GM21737 (cell line): ENCODE data around the gene CEACAM16.

Experiments
- ATAC-seq: cut with Tn5 transposase; IDR thresholded peaks from one replicate; pipeline ENCODE4 v1.9.1; 2021; ENCODE audit warnings: mild to moderate bottlenecking, moderate library complexity; ENCODE audit not compliant: unreplicated experiment

CEACAM16 gene

DNA sequence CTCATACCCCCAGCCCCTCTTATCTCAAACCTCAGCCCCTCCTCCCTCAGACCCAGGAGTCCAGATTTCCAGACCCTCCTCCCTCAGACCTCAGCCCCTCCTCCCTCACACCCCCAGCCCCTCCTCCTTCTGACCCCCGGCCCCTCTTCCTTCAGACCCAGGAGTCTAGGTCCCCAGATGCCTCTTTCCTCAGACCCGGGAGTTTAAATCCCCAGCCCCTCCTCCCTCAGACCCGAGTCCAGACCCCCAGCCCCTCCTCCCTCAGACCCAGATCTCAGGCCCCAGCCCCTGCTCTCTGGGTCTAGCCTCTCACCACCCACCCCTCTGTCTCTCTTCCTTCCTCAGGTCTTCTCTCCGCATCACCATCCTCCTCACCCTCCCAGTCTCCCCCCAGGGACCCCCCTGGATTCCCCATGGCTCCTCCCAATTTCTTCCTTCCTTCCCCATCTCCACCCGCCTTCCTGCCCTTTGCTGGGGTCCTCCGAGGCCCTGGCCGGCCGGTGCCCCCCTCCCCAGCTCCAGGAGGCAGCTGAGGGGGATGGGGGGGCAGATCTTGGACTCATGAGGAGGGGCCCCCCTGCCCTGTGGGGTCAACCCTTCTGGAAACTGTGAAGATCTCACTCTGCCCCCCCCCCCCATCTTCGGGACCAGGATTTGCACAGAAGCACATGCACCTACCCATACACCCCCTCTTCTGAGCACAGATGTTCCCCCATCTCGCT is 60.3 kb downstream of the CEACAM16 start:
- ATAC-seq = no peak
